Measurements from ENCODE around the gene ARFGAP3. TPM values are rescaled to one million over a fixed set of nuclear protein-coding genes. Genes with fewer than 3 reads are reported as not detected.

The ARFGAP3 gene
- total RNA-seq, 1 experiment from 2014 or later: 27.0 TPM

DNA sequence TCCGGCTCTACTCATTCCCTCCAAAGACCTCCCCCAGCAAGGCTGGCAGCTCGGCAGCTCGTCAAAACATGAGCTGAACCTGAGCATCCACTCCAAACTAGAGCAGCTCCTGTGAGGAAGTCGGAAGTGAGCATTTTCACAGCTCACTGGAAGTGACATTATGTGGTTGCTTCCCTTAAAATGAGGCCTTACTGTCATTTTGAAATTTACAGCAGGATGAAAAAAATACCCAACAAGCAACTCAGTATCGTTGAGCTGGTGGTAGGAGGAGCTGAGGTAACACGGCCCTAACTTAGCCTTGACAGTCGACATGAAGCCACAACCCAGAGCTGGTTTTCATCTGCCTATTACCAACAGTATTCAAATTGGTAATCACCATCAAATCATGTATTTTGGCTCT lies 38.0 kb upstream of the ARFGAP3 start:
- Histone ChIP-seq H3K4me1 (ENCODE audit: control insufficient read depth, insufficient read depth, low read length) (no peaks in the 10 kb centered on the region), H3K9me3 (ENCODE audit: control insufficient read depth, insufficient read depth, low read depth, low read length) (no peaks in the 10 kb centered on the region), H3K27me3 (ENCODE audit: control insufficient read depth, insufficient read depth, low read length) (no peaks in the 10 kb centered on the region), H3K4me3 (ENCODE audit: low read depth in 2 of 2, low read length in 2 of 2) (no peak overlapping the region), H3K27ac (ENCODE audit: low read length) (no peak overlapping the region), H3K36me3 (ENCODE audit: control insufficient read depth, insufficient read depth, low read length) (no peaks in the 10 kb centered on the region)
- no TSS peak for BruUV-seq (replicated peaks)
- no peak for DNase-seq (ENCODE audit: low read depth, low spot score)
- intact Hi-C loops (cut with micrococcal nuclease; ENCODE audit: unreplicated experiment) (no loop called here), in situ Hi-C loops (cut with HindIII; ENCODE audit: low pct_unique_long_range_greater_than_20kb, low sequenced_read_pairs) (no loop called here)
- ChIA-PET CTCF (no interaction called here), POLR2A (no interaction called here)
- TF ChIP-seq, protein P1, sequence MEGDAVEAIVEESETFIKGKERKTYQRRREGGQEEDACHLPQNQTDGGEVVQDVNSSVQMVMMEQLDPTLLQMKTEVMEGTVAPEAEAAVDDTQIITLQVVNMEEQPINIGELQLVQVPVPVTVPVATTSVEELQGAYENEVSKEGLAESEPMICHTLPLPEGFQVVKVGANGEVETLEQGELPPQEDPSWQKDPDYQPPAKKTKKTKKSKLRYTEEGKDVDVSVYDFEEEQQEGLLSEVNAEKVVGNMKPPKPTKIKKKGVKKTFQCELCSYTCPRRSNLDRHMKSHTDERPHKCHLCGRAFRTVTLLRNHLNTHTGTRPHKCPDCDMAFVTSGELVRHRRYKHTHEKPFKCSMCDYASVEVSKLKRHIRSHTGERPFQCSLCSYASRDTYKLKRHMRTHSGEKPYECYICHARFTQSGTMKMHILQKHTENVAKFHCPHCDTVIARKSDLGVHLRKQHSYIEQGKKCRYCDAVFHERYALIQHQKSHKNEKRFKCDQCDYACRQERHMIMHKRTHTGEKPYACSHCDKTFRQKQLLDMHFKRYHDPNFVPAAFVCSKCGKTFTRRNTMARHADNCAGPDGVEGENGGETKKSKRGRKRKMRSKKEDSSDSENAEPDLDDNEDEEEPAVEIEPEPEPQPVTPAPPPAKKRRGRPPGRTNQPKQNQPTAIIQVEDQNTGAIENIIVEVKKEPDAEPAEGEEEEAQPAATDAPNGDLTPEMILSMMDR (IDR thresholded peaks at IDR 0.05): no peak
- TF ChIP-seq, protein P2, sequence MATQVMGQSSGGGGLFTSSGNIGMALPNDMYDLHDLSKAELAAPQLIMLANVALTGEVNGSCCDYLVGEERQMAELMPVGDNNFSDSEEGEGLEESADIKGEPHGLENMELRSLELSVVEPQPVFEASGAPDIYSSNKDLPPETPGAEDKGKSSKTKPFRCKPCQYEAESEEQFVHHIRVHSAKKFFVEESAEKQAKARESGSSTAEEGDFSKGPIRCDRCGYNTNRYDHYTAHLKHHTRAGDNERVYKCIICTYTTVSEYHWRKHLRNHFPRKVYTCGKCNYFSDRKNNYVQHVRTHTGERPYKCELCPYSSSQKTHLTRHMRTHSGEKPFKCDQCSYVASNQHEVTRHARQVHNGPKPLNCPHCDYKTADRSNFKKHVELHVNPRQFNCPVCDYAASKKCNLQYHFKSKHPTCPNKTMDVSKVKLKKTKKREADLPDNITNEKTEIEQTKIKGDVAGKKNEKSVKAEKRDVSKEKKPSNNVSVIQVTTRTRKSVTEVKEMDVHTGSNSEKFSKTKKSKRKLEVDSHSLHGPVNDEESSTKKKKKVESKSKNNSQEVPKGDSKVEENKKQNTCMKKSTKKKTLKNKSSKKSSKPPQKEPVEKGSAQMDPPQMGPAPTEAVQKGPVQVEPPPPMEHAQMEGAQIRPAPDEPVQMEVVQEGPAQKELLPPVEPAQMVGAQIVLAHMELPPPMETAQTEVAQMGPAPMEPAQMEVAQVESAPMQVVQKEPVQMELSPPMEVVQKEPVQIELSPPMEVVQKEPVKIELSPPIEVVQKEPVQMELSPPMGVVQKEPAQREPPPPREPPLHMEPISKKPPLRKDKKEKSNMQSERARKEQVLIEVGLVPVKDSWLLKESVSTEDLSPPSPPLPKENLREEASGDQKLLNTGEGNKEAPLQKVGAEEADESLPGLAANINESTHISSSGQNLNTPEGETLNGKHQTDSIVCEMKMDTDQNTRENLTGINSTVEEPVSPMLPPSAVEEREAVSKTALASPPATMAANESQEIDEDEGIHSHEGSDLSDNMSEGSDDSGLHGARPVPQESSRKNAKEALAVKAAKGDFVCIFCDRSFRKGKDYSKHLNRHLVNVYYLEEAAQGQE (IDR thresholded peaks at IDR 0.05; ENCODE audit: insufficient read depth in 1 of 2, low read depth in 2 of 2, low read length in 1 of 2): no peak
- TF ChIP-seq SIN3A (IDR thresholded peaks at IDR 0.05; ENCODE audit: borderline replicate concordance, insufficient read depth, low read depth, low read length) (no peak), TCF7L2 (IDR thresholded peaks at IDR 0.05; ENCODE audit: low read depth, low read length) (no peak), POLR2AphosphoS5 (IDR thresholded peaks at IDR 0.05; ENCODE audit: low read depth, low read length) (no peak)
- ATAC-seq: no peak

DNA sequence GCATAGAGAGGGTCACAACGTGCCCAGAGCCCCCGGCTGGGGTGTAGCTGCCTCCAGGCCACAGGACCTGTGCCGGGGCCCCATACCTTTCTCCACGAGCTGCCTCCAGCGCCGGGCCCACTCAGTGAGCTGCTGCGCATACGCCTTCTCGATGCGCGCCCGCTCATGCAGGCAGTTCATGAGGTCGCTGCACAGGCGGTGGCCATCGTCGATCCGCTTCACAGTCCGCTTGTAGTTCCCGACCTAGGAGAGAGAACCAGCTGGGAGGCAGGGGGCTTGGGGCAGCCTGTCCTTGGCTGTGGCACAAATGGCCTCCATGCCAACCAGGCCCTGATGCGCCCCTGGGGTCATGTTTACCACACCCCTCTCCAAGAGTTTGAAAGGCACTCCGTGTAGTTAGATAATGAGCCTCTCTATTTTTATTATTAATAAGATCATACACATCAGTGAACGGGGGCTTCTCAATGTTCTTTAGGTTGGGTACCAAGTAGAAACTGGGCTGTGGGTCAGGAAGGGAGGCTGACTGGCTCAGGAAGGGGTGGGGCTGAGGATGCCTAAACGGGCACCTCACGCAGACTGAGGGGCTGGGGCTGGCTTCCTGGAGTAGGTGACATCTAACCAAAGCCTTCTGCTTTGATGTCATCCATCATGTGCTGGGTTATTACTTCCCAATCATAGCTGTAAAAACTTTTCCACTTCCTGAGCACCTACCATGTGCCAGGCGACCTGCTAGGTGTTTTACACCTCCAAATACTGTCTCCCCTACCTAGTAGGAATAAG lies 36.5 kb upstream of the ARFGAP3 start:
- intact Hi-C loops (cut with micrococcal nuclease; ENCODE audit: unreplicated experiment) (no loop called here), in situ Hi-C loops (cut with HindIII; ENCODE audit: low pct_unique_long_range_greater_than_20kb, low sequenced_read_pairs) (no loop called here)
- H3K4me1 ChIP-seq (ENCODE audit: control insufficient read depth, insufficient read depth, low read length): no peaks in the 10 kb centered on the region
- H3K4me3 ChIP-seq (ENCODE audit: low read depth in 2 of 2, low read length in 2 of 2): no peak overlapping the region
- CTCF ChIA-PET: no interaction called here
- no peaks in the 10 kb centered on the region for H3K27me3 ChIP-seq (ENCODE audit: control insufficient read depth, insufficient read depth, low read length)
- no peak overlapping the region for H3K27ac ChIP-seq (ENCODE audit: low read length)
- ATAC-seq: no peak
- no peaks in the 10 kb centered on the region for H3K36me3 ChIP-seq (ENCODE audit: control insufficient read depth, insufficient read depth, low read length)
- TF ChIP-seq, protein P2 (IDR thresholded peaks at IDR 0.05; ENCODE audit: insufficient read depth in 1 of 2, low read depth in 2 of 2, low read length in 1 of 2): no peak
- TF ChIP-seq SIN3A (IDR thresholded peaks at IDR 0.05; ENCODE audit: borderline replicate concordance, insufficient read depth, low read depth, low read length) (no peak), POLR2AphosphoS5 (IDR thresholded peaks at IDR 0.05; ENCODE audit: low read depth, low read length) (no peak), TCF7L2 (IDR thresholded peaks at IDR 0.05; ENCODE audit: low read depth, low read length) (no peak)
- TF ChIP-seq, protein P1 (IDR thresholded peaks at IDR 0.05): no peak
- BruUV-seq (replicated peaks): no TSS peak
- POLR2A ChIA-PET: no interaction called here
- H3K9me3 ChIP-seq (ENCODE audit: control insufficient read depth, insufficient read depth, low read depth, low read length): no peaks in the 10 kb centered on the region
- no peak for DNase-seq (ENCODE audit: low read depth, low spot score)
